H9 (cell line): ENCODE results near the gene CCDC93. TPM values are rescaled to one million over a fixed set of nuclear protein-coding genes. Genes with fewer than 3 reads are reported as not detected.

Experiments
- DNase-seq: peaks from one replicate; pipeline ENCODE4 v3.0.0-alpha.2; 2017
- H2AFZ ChIP-seq: one replicate; pipeline ENCODE4 v1.6.1; 2013; ENCODE audit warnings: mild to moderate bottlenecking, low read length, control low read depth, moderate library complexity
- H2AK5ac ChIP-seq: 2 replicates; pipeline ENCODE4 v1.6.1; 2013; ENCODE audit warnings: low read length, control low read depth, mixed read lengths; ENCODE audit not compliant: insufficient read length
- H2BK120ac ChIP-seq: one replicate; pipeline ENCODE4 v1.6.1; 2013; ENCODE audit warnings: low read depth, mild to moderate bottlenecking, low read length, control low read depth, inconsistent platforms; ENCODE audit not compliant: poor library complexity, severe bottlenecking
- H2BK12ac ChIP-seq: 2 replicates; pipeline ENCODE4 v1.6.1; 2013; ENCODE audit warnings: low read length, control low read depth, mixed read lengths, low read depth; ENCODE audit not compliant: insufficient read length
- H2BK15ac ChIP-seq: 2 replicates; pipeline ENCODE4 v1.6.1; 2013; ENCODE audit warnings: low read depth, low read length, control low read depth
- H2BK20ac ChIP-seq: one replicate; pipeline ENCODE4 v1.6.1; 2013; ENCODE audit warnings: low read depth, mild to moderate bottlenecking, low read length, control low read depth, inconsistent platforms; ENCODE audit not compliant: poor library complexity, severe bottlenecking
- H2BK5ac ChIP-seq: 2 replicates; pipeline ENCODE4 v1.6.1; 2013; ENCODE audit warnings: low read length, control low read depth, mixed read lengths; ENCODE audit not compliant: insufficient read length
- H3K14ac ChIP-seq: 2 replicates; pipeline ENCODE4 v1.6.1; 2013; ENCODE audit warnings: low read length, control low read depth; ENCODE audit not compliant: insufficient read depth
- H3K18ac ChIP-seq: 2 replicates; pipeline ENCODE4 v1.6.1; 2013; ENCODE audit warnings: low read depth, mild to moderate bottlenecking, mixed read lengths, low read length, control low read depth; ENCODE audit not compliant: insufficient read length
- H3K23ac ChIP-seq: 2 replicates; pipeline ENCODE4 v1.6.1; 2013; ENCODE audit warnings: low read length, control low read depth, mixed read lengths, low read depth; ENCODE audit not compliant: insufficient read length
- H3K23me2 ChIP-seq: 2 replicates; pipeline ENCODE4 v1.6.1; 2013; ENCODE audit warnings: low read depth, mild to moderate bottlenecking, mixed read lengths, low read length, control low read depth; ENCODE audit not compliant: insufficient read length, poor library complexity, severe bottlenecking
- H3K27ac ChIP-seq: 2 replicates; pipeline ENCODE4 v1.5.1; 2013; ENCODE audit warnings: low read length, control low read depth, mixed read lengths, low read depth; ENCODE audit not compliant: insufficient read length
- H3K27me3 ChIP-seq: 2 replicates; pipeline ENCODE4 v1.6.1; 2013; ENCODE audit warnings: low read length, control low read depth, inconsistent platforms; ENCODE audit not compliant: insufficient read depth
- H3K4ac ChIP-seq: 2 replicates; pipeline ENCODE4 v1.6.1; 2013; ENCODE audit warnings: low read depth, mild to moderate bottlenecking, control low read depth, inconsistent platforms, low read length, moderate library complexity
- H3K4me1 ChIP-seq: 2 replicates; pipeline ENCODE4 v1.6.1; 2013; ENCODE audit warnings: low read length, control low read depth, inconsistent platforms; ENCODE audit not compliant: insufficient read depth
- H3K4me2 ChIP-seq: 2 replicates; pipeline ENCODE4 v1.6.1; 2013; ENCODE audit warnings: low read length, control low read depth, mixed read lengths; ENCODE audit not compliant: insufficient read length, insufficient read depth
- H3K56ac ChIP-seq: 2 replicates; pipeline ENCODE4 v1.6.1; 2013; ENCODE audit warnings: low read depth, mild to moderate bottlenecking, mixed read lengths, low read length, control low read depth; ENCODE audit not compliant: insufficient read length
- H3K79me1 ChIP-seq: 2 replicates; pipeline ENCODE4 v1.6.1; 2013; ENCODE audit warnings: low read depth, mild to moderate bottlenecking, moderate library complexity, low read length, control low read depth, inconsistent platforms; ENCODE audit not compliant: insufficient read depth, poor library complexity, severe bottlenecking
- H3K79me2 ChIP-seq: 2 replicates; pipeline ENCODE4 v1.6.1; 2013; ENCODE audit warnings: low read length, control low read depth, inconsistent platforms; ENCODE audit not compliant: insufficient read depth
- H3K9ac ChIP-seq: 2 replicates; pipeline ENCODE4 v1.6.1; 2013; ENCODE audit warnings: low read length, control low read depth, mixed read lengths; ENCODE audit not compliant: insufficient read length; ENCODE audit errors: extremely low read depth
- H3K9me3 ChIP-seq: one replicate; pipeline ENCODE4 v1.6.1; 2013; ENCODE audit warnings: low read depth, low read length, inconsistent platforms; ENCODE audit not compliant: control insufficient read depth
- H3T11ph ChIP-seq: one replicate; pipeline ENCODE4 v1.6.1; 2013; ENCODE audit warnings: mild to moderate bottlenecking, low read length, control low read depth, inconsistent platforms
- H4K20me1 ChIP-seq: one replicate; pipeline ENCODE4 v1.6.1; 2013; ENCODE audit not compliant: control insufficient read depth, insufficient read length, insufficient read depth
- H4K5ac ChIP-seq: 2 replicates; pipeline ENCODE4 v1.6.1; 2013; ENCODE audit warnings: low read depth, mild to moderate bottlenecking, mixed read lengths, low read length, control low read depth; ENCODE audit not compliant: insufficient read length
- H4K8ac ChIP-seq: replicated peaks from 2 replicates; pipeline ENCODE4 v1.6.1; 2013; ENCODE audit warnings: low read length, control low read depth, mixed read lengths, low read depth; ENCODE audit not compliant: insufficient read length
- H4K91ac ChIP-seq: 2 replicates; pipeline ENCODE4 v1.6.1; 2013; ENCODE audit warnings: low read depth, mild to moderate bottlenecking, moderate library complexity, mixed read lengths, low read length, control low read depth; ENCODE audit not compliant: insufficient read length
- H3K27ac Mint-ChIP-seq, 3 experiments: 2 replicates in 2 of 3; 3 replicates in 1 of 3; pipeline ENCODE4 v1.8.0; 2020 to 2021; ENCODE audit warnings: mixed read lengths in 3 of 3, mild to moderate bottlenecking in 1 of 3, moderate library complexity in 1 of 3
- H3K27me3 Mint-ChIP-seq: 2 replicates; pipeline ENCODE4 v1.8.0; 2021; ENCODE audit warnings: low read depth, mild to moderate bottlenecking, moderate library complexity, mixed read lengths
- H3K36me3 Mint-ChIP-seq, 3 experiments: 2 replicates in 2 of 3; 3 replicates in 1 of 3; pipeline ENCODE4 v1.8.0; 2020 to 2021; ENCODE audit warnings: low read depth in 3 of 3, mixed read lengths in 3 of 3; ENCODE audit not compliant: insufficient read depth in 1 of 3
- H3K4me1 Mint-ChIP-seq, 2 experiments: 2 replicates each; pipeline ENCODE4 v1.8.0; 2020; ENCODE audit warnings: mixed read lengths in 2 of 2
- H3K4me3 Mint-ChIP-seq, 2 experiments: 2 replicates in 1 of 2; 3 replicates in 1 of 2; pipeline ENCODE4 v1.8.0; 2020 to 2021; ENCODE audit warnings: mild to moderate bottlenecking in 2 of 2, mixed read lengths in 2 of 2, moderate library complexity in 1 of 2
- H3K9me3 Mint-ChIP-seq, 2 experiments: 2 replicates in 1 of 2; 3 replicates in 1 of 2; pipeline ENCODE4 v1.8.0; 2020; ENCODE audit warnings: mild to moderate bottlenecking in 2 of 2, mixed read lengths in 2 of 2, moderate library complexity in 1 of 2
- WGBS: extraction: QIAGEN DNeasy Blood & Tissue Kit; methylation state at CpG from one replicate; pipeline ENCODE4 v1.1.7; 2013; ENCODE audit warnings: missing lambda C conversion rate, low lambda C conversion rate, mixed read lengths; ENCODE audit not compliant: insufficient read length; ENCODE audit errors: extremely low coverage; 5-methylcytosine and 5-hydroxymethylcytosine counted together
- total RNA-seq: library from RNA; stranded (reverse); gene quantifications from 2 replicates; pipeline ENCODE4 v1.2.1, GENCODE V29; 2021
- TF ChIP-seq, protein P1 (sequence below): fragments of 200-600 bp; sonication (generic); conservative IDR thresholded peaks from 3 replicates; pipeline ENCODE4 v1.8.0; 2021; ENCODE audit warnings: antibody characterized with exemption, mild to moderate bottlenecking

The CCDC93 gene
- total RNA-seq, 1 experiment from 2014 or later: 16.4 TPM

DNA sequence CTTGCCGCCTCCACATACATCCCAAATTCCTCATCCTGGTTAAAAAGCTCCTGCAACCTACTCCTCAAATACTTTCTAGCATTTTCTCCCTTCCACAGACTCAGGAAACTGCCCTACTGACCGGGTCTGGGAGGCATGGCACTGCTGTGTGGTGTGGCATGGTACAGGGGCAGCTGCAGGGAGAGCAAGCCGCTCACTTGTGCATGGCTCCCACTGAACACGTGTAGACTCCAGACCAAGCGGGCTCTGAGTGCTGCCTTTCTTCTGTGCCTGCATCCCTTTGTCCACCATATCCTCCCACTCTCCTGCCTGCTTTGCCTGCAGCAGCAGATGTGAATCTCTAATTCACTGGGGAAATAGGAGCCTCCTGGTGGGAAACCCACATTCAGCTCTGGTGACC, 72.2 kb downstream of the CCDC93 start:
- H2BK15ac ChIP-seq: no peak overlapping the region
- no peak for DNase-seq
- Mint-ChIP-seq H3K4me3 (no peak overlapping the region), H3K36me3 (peaks cover 22 to 61% (median 38%) of the 10 kb centered on the region in 3 experiments), H3K4me1 (peaks cover 5 to 6% of the 10 kb centered on the region in 2 experiments; a peak in 3 of 4 replicates), H3K27me3 (no peaks in the 10 kb centered on the region), H3K9me3 (no peaks in the 10 kb centered on the region), H3K27ac (no peak overlapping the region; a peak in 1 of 7 replicates)
- no peak overlapping the region for H2BK120ac ChIP-seq
- no peak overlapping the region for H3K9ac ChIP-seq
- no peak overlapping the region for H3T11ph ChIP-seq
- TF ChIP-seq, protein P1, sequence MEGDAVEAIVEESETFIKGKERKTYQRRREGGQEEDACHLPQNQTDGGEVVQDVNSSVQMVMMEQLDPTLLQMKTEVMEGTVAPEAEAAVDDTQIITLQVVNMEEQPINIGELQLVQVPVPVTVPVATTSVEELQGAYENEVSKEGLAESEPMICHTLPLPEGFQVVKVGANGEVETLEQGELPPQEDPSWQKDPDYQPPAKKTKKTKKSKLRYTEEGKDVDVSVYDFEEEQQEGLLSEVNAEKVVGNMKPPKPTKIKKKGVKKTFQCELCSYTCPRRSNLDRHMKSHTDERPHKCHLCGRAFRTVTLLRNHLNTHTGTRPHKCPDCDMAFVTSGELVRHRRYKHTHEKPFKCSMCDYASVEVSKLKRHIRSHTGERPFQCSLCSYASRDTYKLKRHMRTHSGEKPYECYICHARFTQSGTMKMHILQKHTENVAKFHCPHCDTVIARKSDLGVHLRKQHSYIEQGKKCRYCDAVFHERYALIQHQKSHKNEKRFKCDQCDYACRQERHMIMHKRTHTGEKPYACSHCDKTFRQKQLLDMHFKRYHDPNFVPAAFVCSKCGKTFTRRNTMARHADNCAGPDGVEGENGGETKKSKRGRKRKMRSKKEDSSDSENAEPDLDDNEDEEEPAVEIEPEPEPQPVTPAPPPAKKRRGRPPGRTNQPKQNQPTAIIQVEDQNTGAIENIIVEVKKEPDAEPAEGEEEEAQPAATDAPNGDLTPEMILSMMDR: no peak
- H3K27ac ChIP-seq: no peak overlapping the region
- no peak overlapping the region for H3K4ac ChIP-seq
- no peaks in the 10 kb centered on the region for H3K23me2 ChIP-seq
- H2AFZ ChIP-seq: no peak overlapping the region
- no CpG with 5 or more reads among the region's 5 CpGs for WGBS
- H2BK20ac ChIP-seq: no peak overlapping the region
- H4K5ac ChIP-seq: no peak overlapping the region
- no peak overlapping the region for H4K8ac ChIP-seq
- H3K27me3 ChIP-seq: no peaks in the 10 kb centered on the region
- H3K4me2 ChIP-seq: no peak overlapping the region
- no peaks in the 10 kb centered on the region for H3K9me3 ChIP-seq
- H2AK5ac ChIP-seq: no peak overlapping the region
- H3K4me1 ChIP-seq: no peaks in the 10 kb centered on the region
- no peaks in the 10 kb centered on the region for H3K79me2 ChIP-seq
- H3K79me1 ChIP-seq: no peaks in the 10 kb centered on the region
- H4K20me1 ChIP-seq: no peaks in the 10 kb centered on the region
- H3K56ac ChIP-seq: no peak overlapping the region
- no peak overlapping the region for H2BK12ac ChIP-seq
- no peak overlapping the region for H3K14ac ChIP-seq
- H4K91ac ChIP-seq: no peak overlapping the region
- H3K23ac ChIP-seq: no peak overlapping the region
- no peak overlapping the region for H3K18ac ChIP-seq
- no peak overlapping the region for H2BK5ac ChIP-seq
